Endothelial cell of umbilical vein (primary cell): Measurements from ENCODE around the gene BACH2. TPM values are rescaled to one million over a fixed set of nuclear protein-coding genes. Genes with fewer than 3 reads are reported as not detected.

ENCODE experiments used
- BruUV-seq: library from RNA; stranded (reverse); fragments of 400-500 nt; replicated peaks from 2 replicates; lab custom pipeline; 2021; lab: Mats Ljungman, UMichigan
- CTCF ChIA-PET: fragments of 300-600, 350-600 bp; sonication (Branson Sonifier 250); formaldehyde crosslinking; loops from one replicate; lab custom pipeline; 2021; ENCODE audit warnings: antibody characterized with exemption, inconsistent platforms; lab: Charles Lee
- POLR2A ChIA-PET: fragments of 300-600, 350-600 bp; sonication (Branson Sonifier 250); formaldehyde crosslinking; loops from one replicate; lab custom pipeline; 2021; ENCODE audit warnings: antibody characterized with exemption, inconsistent platforms; lab: Charles Lee
- DNase-seq: peaks from one replicate; pipeline ENCODE4 v3.0.0-alpha.2; 2011; ENCODE audit warnings: low read depth, low spot score
- FAIRE-seq: peaks from 2 replicates; lab custom pipeline; 2011; peaks lifted over from hg19 to GRCh38; lab: Jason Lieb, UNC
- H2AFZ ChIP-seq: 2 replicates; pipeline ENCODE4 v1.6.0; 2012; ENCODE audit warnings: low read depth, low read length, control low read depth, inconsistent platforms
- H3K27ac ChIP-seq: 2 replicates; pipeline ENCODE4 v1.5.1; 2011; ENCODE audit warnings: low read depth, mild to moderate bottlenecking, control low read depth, low read length, moderate library complexity; ENCODE audit not compliant: insufficient read depth
- H3K27me3 ChIP-seq, 2 experiments: 2 replicates each; pipeline versions ENCODE4 v1.6.0 to v1.6.1; 2011; ENCODE audit warnings: low read length in 2 of 2, mixed read lengths in 1 of 2; ENCODE audit not compliant: control insufficient read depth in 2 of 2, insufficient read depth in 2 of 2
- H3K36me3 ChIP-seq, 2 experiments: 2 replicates in 1 of 2; 3 replicates in 1 of 2; pipeline ENCODE4 v1.5.1; 2011; ENCODE audit warnings: low read length in 2 of 2, mild to moderate bottlenecking in 1 of 2, moderate library complexity in 1 of 2; ENCODE audit not compliant: control insufficient read depth in 2 of 2, insufficient read depth in 2 of 2; ENCODE audit errors: extremely low read depth in 1 of 2
- H3K4me1 ChIP-seq: 3 replicates; pipeline ENCODE4 v1.5.1; 2011; ENCODE audit warnings: mild to moderate bottlenecking, low read length; ENCODE audit not compliant: control insufficient read depth, insufficient read depth; ENCODE audit errors: extremely low read depth
- H3K4me2 ChIP-seq: 2 replicates; pipeline ENCODE4 v1.6.1; 2011; ENCODE audit warnings: low read length, control low read depth, mixed read lengths; ENCODE audit not compliant: insufficient read depth
- H3K4me3 ChIP-seq, 3 experiments: fragments of 200-600 bp in 1 of 3; sonication (generic), shearing (Covaris generic) in 1 of 3; replicated peaks in 1 of 3; 2 replicates each; pipeline ENCODE4 v1.5.1; 2011 to 2016; ENCODE audit warnings: control low read depth in 3 of 3, low read length in 3 of 3, mild to moderate bottlenecking in 2 of 3, inconsistent platforms in 1 of 3, low read depth in 1 of 3, moderate library complexity in 1 of 3; ENCODE audit not compliant: insufficient read depth in 1 of 3
- H3K79me2 ChIP-seq: 2 replicates; pipeline ENCODE4 v1.6.0; 2012; ENCODE audit warnings: low read length, inconsistent platforms; ENCODE audit not compliant: control insufficient read depth, insufficient read depth
- H3K9ac ChIP-seq: replicated peaks from 2 replicates; pipeline ENCODE3; 2011; ENCODE audit warnings: low read length, control low read depth; ENCODE audit not compliant: insufficient read depth; ENCODE audit errors: extremely low read depth
- H3K9me1 ChIP-seq: replicated peaks from 3 replicates; pipeline ENCODE4 v1.6.0; 2011; ENCODE audit warnings: mild to moderate bottlenecking, low read length; ENCODE audit not compliant: control insufficient read depth, insufficient read depth; ENCODE audit errors: extremely low read depth
- H3K9me3 ChIP-seq: replicated peaks from 2 replicates; pipeline ENCODE4 v1.5.1; 2012; ENCODE audit warnings: low read length, inconsistent platforms; ENCODE audit not compliant: control insufficient read depth, insufficient read depth
- H4K20me1 ChIP-seq: replicated peaks from 2 replicates; pipeline ENCODE3; 2011; ENCODE audit warnings: mild to moderate bottlenecking, low read length; ENCODE audit not compliant: control insufficient read depth, insufficient read depth; ENCODE audit errors: extremely low read depth
- EZH2 ChIP-seq: IDR thresholded peaks from 2 replicates; pipeline ENCODE4 v1.6.1; 2012; ENCODE audit warnings: borderline replicate concordance, low read depth, mild to moderate bottlenecking, moderate library complexity, low read length, inconsistent platforms; ENCODE audit not compliant: severe bottlenecking
- FOS ChIP-seq: IDR thresholded peaks from 2 replicates; pipeline ENCODE4 v1.6.1; 2011; ENCODE audit warnings: mild to moderate bottlenecking, low read length, moderate library complexity, borderline replicate concordance; ENCODE audit not compliant: insufficient read depth
- GATA2 ChIP-seq: IDR thresholded peaks from 2 replicates; pipeline ENCODE4 v1.7.0; 2011; ENCODE audit warnings: low read depth, mild to moderate bottlenecking, moderate library complexity, mixed read lengths, low read length; ENCODE audit not compliant: insufficient read length, insufficient read depth
- JUN ChIP-seq: IDR thresholded peaks from 2 replicates; pipeline ENCODE4 v1.6.1; 2011; ENCODE audit warnings: borderline replicate concordance, low read depth; ENCODE audit not compliant: insufficient read length, insufficient read depth
- MYC ChIP-seq: IDR thresholded peaks from one replicate; pipeline ENCODE4 v1.6.1; 2011; ENCODE audit warnings: mild to moderate bottlenecking, low read depth, low read length
- POLR2A ChIP-seq: IDR thresholded peaks from 2 replicates; pipeline ENCODE4 v1.6.1; 2012; ENCODE audit warnings: low read depth, mild to moderate bottlenecking, control low read depth, low read length
- POLR2AphosphoS5 ChIP-seq: IDR thresholded peaks from 2 replicates; pipeline ENCODE4 v1.6.1; 2012; ENCODE audit warnings: low read depth, mild to moderate bottlenecking, control low read depth, low read length, moderate library complexity; ENCODE audit not compliant: insufficient read depth
- dilution Hi-C: fragments of 300-500 bp; cut with MboI; formaldehyde crosslinking; loops from one replicate; pipeline ENCODE4 v1.15.0; 2019; ENCODE audit warnings: low sequenced_read_pairs; ENCODE audit not compliant: extremely low pct_ligation_motif_present
- intact Hi-C: fragments of 100-400 bp; cut with micrococcal nuclease; formaldehyde crosslinking; loops from one replicate; pipeline ENCODE4 v1.10.0; 2022
- polyA plus RNA-seq, 4 experiments: library from polyadenylated mRNA; depleted of rRNA in 3 of 4; stranded (reverse) in 3 of 4; unstranded in 1 of 4; fragments of >200 nt; gene quantifications; 2 replicates each; pipeline versions ENCODE4 v1.2.1 to v1.2.3, GENCODE V29; 2011 to 2012; ENCODE audit warnings: missing spikeins in 1 of 4
- total RNA-seq: library from RNA; stranded (reverse); gene quantifications from 2 replicates; pipeline ENCODE4 v1.2.3, GENCODE V29; 2021
- TF ChIP-seq, protein P1 (sequence below), 2 donors: IDR thresholded peaks; 1 replicate in 1 of 2; 2 replicates in 1 of 2; pipeline ENCODE4 v1.5.1; 2011; ENCODE audit warnings: low read length in 2 of 2, mild to moderate bottlenecking in 2 of 2, moderate library complexity in 2 of 2, control low read depth in 1 of 2, inconsistent platforms in 1 of 2, low read depth in 1 of 2; ENCODE audit not compliant: insufficient read depth in 1 of 2; ENCODE audit errors: extremely low read depth in 1 of 2
- TF ChIP-seq, protein P2 (sequence below): IDR thresholded peaks from 2 replicates; pipeline ENCODE4 v1.6.1; 2011; ENCODE audit not compliant: insufficient read depth, insufficient read length

Gene BACH2
- total and polyA plus RNA-seq, 2 donors (not counting 3 experiments of a cell fraction or from before 2014, with no cell fraction given), result 1.7 to 5.6 TPM

DNA sequence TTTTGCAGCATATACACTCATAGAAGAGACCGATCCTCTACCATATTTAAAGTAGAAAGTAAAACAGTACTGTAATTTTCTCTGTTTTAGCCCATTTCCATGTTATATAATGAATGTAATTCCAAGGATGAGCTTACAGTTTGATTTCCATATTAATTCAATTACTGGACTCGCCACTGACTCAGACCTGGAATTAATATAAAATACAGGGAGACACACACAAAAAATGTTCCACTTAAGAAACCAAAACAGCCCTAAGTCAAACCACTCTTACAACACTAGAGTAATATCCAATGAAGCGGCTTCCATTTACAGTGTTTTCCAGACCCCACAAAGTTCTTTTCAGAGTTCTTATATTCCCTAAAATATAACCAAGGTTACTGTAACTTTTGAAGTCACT, 110.6 kb downstream of the BACH2 start:
- TF ChIP-seq JUN (no peak), FOS (no peak), GATA2 (no peak), POLR2A (no peak), POLR2AphosphoS5 (no peak), MYC (no peak), EZH2 (no peak)
- TF ChIP-seq, protein P1, sequence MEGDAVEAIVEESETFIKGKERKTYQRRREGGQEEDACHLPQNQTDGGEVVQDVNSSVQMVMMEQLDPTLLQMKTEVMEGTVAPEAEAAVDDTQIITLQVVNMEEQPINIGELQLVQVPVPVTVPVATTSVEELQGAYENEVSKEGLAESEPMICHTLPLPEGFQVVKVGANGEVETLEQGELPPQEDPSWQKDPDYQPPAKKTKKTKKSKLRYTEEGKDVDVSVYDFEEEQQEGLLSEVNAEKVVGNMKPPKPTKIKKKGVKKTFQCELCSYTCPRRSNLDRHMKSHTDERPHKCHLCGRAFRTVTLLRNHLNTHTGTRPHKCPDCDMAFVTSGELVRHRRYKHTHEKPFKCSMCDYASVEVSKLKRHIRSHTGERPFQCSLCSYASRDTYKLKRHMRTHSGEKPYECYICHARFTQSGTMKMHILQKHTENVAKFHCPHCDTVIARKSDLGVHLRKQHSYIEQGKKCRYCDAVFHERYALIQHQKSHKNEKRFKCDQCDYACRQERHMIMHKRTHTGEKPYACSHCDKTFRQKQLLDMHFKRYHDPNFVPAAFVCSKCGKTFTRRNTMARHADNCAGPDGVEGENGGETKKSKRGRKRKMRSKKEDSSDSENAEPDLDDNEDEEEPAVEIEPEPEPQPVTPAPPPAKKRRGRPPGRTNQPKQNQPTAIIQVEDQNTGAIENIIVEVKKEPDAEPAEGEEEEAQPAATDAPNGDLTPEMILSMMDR (IDR thresholded peaks at IDR 0.05; ENCODE audit: extremely low read depth in 1 of 2, insufficient read depth in 1 of 2, low read depth in 1 of 2, low read length in 2 of 2), result no peak
- TF ChIP-seq, protein P2, sequence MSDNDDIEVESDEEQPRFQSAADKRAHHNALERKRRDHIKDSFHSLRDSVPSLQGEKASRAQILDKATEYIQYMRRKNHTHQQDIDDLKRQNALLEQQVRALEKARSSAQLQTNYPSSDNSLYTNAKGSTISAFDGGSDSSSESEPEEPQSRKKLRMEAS, result no peak
- intact Hi-C loops, result loop anchor here (5.0 to 10.0 kb wide), 2 partner anchors 206 to 289 kb away; no protein-coding TSS in a partner anchor
- POLR2A ChIA-PET, result no interaction called here
- H3K4me1 ChIP-seq, result peaks cover 10% of the 10 kb centered on the region
- H3K36me3 ChIP-seq, result no peaks in the 10 kb centered on the region
- dilution Hi-C loops, result no loop called here
- no peaks in the 10 kb centered on the region for H3K9me1 ChIP-seq
- FAIRE-seq (no peak), DNase-seq (no peak)
- H3K4me2 ChIP-seq, result no peak overlapping the region
- no peak overlapping the region for H3K27ac ChIP-seq
- no peak overlapping the region for H3K9ac ChIP-seq
- H3K27me3 ChIP-seq, result no peaks in the 10 kb centered on the region
- CTCF ChIA-PET, result no interaction called here
- no peak overlapping the region for H2AFZ ChIP-seq
- H4K20me1 ChIP-seq, result no peaks in the 10 kb centered on the region
- no peak overlapping the region for H3K4me3 ChIP-seq
- BruUV-seq, result no TSS peak
- no peaks in the 10 kb centered on the region for H3K79me2 ChIP-seq
- no peaks in the 10 kb centered on the region for H3K9me3 ChIP-seq
